Lung (tissue), 12 donors: ENCODE measurements around the gene RAB24. TPM values are rescaled to one million over a fixed set of nuclear protein-coding genes. Genes with fewer than 3 reads are reported as not detected.
"Not testable (repeated sequence)": the region's sequence is repeated elsewhere in the genome, so short reads cannot be mapped to it uniquely, and the experiment has no call there.

Experiments used
- ATAC-seq: fragments of 200-7000 bp; cut with Tn5 transposase; one replicate; pipeline ENCODE4 v1.9.1; 2020; ENCODE audit warnings: moderate number of reproducible peaks; ENCODE audit not compliant: insufficient read depth, low FRiP score
- DNase-seq, 3 donors: peaks; one replicate each; pipeline ENCODE4 v3.0.0-alpha.2; 2013 to 2017
- H3K27ac ChIP-seq, 2 donors: one replicate each; pipeline ENCODE4 v1.5.1; 2013; ENCODE audit warnings: mild to moderate bottlenecking in 2 of 2, moderate library complexity in 2 of 2, control low read depth in 1 of 2, inconsistent platforms in 1 of 2, low read depth in 1 of 2, low read length in 1 of 2
- H3K27me3 ChIP-seq, 3 donors: one replicate each; pipeline ENCODE4 v1.5.1; 2013; ENCODE audit warnings: low read length in 2 of 3; ENCODE audit not compliant: control insufficient read depth in 3 of 3, insufficient read depth in 3 of 3
- H3K36me3 ChIP-seq, 4 donors: one replicate each; pipeline ENCODE4 v1.5.1; 2013; ENCODE audit warnings: low read length in 4 of 4, mild to moderate bottlenecking in 1 of 4, moderate library complexity in 1 of 4; ENCODE audit not compliant: control insufficient read depth in 4 of 4, insufficient read depth in 4 of 4
- H3K4me1 ChIP-seq, 5 donors: one replicate each; pipeline ENCODE4 v1.5.1; 2013; ENCODE audit warnings: low read length in 5 of 5, mild to moderate bottlenecking in 2 of 5, moderate library complexity in 1 of 5; ENCODE audit not compliant: control insufficient read depth in 5 of 5, insufficient read depth in 5 of 5
- H3K4me3 ChIP-seq: one replicate; pipeline ENCODE4 v1.5.1; 2013; ENCODE audit warnings: mild to moderate bottlenecking, control low read depth, moderate library complexity
- H3K9ac ChIP-seq, 2 donors: one replicate each; pipeline ENCODE4 v1.5.1; 2013; ENCODE audit warnings: low read length in 2 of 2, control low read depth in 1 of 2; ENCODE audit not compliant: insufficient read depth in 1 of 2
- H3K9me3 ChIP-seq, 4 donors: one replicate each; pipeline ENCODE4 v1.5.1; 2013; ENCODE audit warnings: low read length in 3 of 4, mild to moderate bottlenecking in 1 of 4, moderate library complexity in 1 of 4; ENCODE audit not compliant: control insufficient read depth in 4 of 4, insufficient read depth in 3 of 4
- WGBS, 2 donors: extraction: QIAGEN DNeasy Blood & Tissue Kit; methylation state at CpG; one replicate each; pipeline ENCODE4 v1.1.7; 2013; 5-methylcytosine and 5-hydroxymethylcytosine counted together
- polyA plus RNA-seq, 2 donors: library from polyadenylated mRNA; stranded (reverse); fragments of 200-250 nt; gene quantifications; one replicate each; pipeline ENCODE4 v1.2.1, GENCODE V29; 2013
- total RNA-seq, 2 donors: library from RNA; depleted of rRNA in 1 of 2; stranded (reverse); fragments of >200 nt in 1 of 2; gene quantifications; one replicate each; pipeline ENCODE4 v1.2.1, GENCODE V29; 2014 to 2021
- TF ChIP-seq, protein P1 (sequence below): IDR thresholded peaks from 2 replicates; pipeline ENCODE4 v1.5.1; 2012; ENCODE audit warnings: mild to moderate bottlenecking; ENCODE audit errors: control extremely low read depth, extremely low read depth
- donor health status: control.
- donor health status: control.
- donor health status: Bipolar disorder and iron deficiency.
- donor health status: healthy.
- donor health status: DM: yes; HTN: yes; CAD: no.

The RAB24 gene
- total and polyA plus RNA-seq, 4 donors, result 25.9 to 76.6 (median 42.4) TPM

GRCh38 chr5:177306674-177307543 is 3.4 kb upstream of the RAB24 start:
- TF ChIP-seq, protein P1, sequence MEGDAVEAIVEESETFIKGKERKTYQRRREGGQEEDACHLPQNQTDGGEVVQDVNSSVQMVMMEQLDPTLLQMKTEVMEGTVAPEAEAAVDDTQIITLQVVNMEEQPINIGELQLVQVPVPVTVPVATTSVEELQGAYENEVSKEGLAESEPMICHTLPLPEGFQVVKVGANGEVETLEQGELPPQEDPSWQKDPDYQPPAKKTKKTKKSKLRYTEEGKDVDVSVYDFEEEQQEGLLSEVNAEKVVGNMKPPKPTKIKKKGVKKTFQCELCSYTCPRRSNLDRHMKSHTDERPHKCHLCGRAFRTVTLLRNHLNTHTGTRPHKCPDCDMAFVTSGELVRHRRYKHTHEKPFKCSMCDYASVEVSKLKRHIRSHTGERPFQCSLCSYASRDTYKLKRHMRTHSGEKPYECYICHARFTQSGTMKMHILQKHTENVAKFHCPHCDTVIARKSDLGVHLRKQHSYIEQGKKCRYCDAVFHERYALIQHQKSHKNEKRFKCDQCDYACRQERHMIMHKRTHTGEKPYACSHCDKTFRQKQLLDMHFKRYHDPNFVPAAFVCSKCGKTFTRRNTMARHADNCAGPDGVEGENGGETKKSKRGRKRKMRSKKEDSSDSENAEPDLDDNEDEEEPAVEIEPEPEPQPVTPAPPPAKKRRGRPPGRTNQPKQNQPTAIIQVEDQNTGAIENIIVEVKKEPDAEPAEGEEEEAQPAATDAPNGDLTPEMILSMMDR, result no peak
- DNase-seq (no peak), ATAC-seq (no peak)
- no peaks in the 10 kb centered on the region for H3K27me3 ChIP-seq
- no peaks in the 10 kb centered on the region for H3K9me3 ChIP-seq
- no peak overlapping the region for H3K9ac ChIP-seq
- whole genome bisulfite sequencing, 2 donors, result 54 to 66% methylated on average over 15 of the region's 15 CpGs
- H3K4me3 ChIP-seq, result no peak overlapping the region
- peaks cover 0 to 18% (median 11%) of the 10 kb centered on the region in 4 donors for H3K36me3 ChIP-seq
- peak overlapping the region in 1 of 2 donors; percentile 80 for H3K27ac ChIP-seq
- H3K4me1 ChIP-seq, result peaks cover 0 to 43% (median 17%) of the 10 kb centered on the region in 5 donors

DNA sequence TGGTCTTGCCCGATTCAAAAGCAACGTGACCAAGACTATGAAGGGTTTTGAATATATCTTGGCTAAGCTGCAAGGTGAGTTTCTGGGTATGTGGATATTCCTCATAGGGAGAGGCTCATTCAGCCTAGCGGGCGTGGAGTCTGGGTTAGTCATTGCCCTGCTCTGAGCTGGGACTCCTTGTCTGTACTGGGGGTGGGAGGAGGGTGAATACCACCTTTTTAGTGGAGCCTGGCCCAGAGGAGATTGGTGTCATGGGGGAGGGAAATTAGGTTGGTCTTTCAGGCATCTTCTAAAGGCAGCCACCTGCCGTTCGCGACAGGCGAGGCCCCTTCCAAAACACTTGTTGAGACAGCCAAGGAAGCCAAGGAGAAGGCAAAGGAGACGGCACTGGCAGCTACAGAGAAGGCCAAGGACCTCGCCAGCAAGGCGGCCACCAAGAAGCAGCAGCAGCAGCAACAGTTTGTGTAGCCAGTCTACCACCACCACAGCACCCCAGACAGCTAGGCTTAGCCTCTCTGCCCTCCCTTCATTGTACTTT is 2.7 kb upstream of the RAB24 start:
- not testable (repeated sequence) for H3K9me3 ChIP-seq, ATAC-seq, H3K27me3 ChIP-seq, DNase-seq, H3K4me3 ChIP-seq, H3K9ac ChIP-seq
- Histone ChIP-seq H3K27ac (peak overlapping the region in 1 of 2 donors; percentile 52), H3K4me1 (peaks cover 0 to 51% (median 23%) of the 10 kb centered on the region in 5 donors), H3K36me3 (peaks cover 0 to 18% (median 13%) of the 10 kb centered on the region in 4 donors)
- WGBS, 2 donors, result 85 to 87% methylated on average over 11 of the region's 11 CpGs

GRCh38 chr5:177304392-177305119 is 1.0 kb upstream of the RAB24 start:
- Histone ChIP-seq H3K27me3 (no peaks in the 10 kb centered on the region), H3K4me1 (peaks cover 0 to 45% (median 15%) of the 10 kb centered on the region in 5 donors), H3K9ac (peak overlapping the region; percentile 26 to 43), H3K9me3 (no peaks in the 10 kb centered on the region), H3K27ac (peak overlapping the region; percentile 85 to 86), H3K36me3 (peaks cover 0 to 19% (median 14%) of the 10 kb centered on the region in 4 donors), H3K4me3 (peak overlapping the region; percentile 82)
- DNase-seq, result no peak
- ATAC-seq, result no peak
- 29 to 37% methylated on average over 17 to 19 of the region's 19 CpGs for WGBS, 2 donors
- TF ChIP-seq, protein P1, result no peak

DNA sequence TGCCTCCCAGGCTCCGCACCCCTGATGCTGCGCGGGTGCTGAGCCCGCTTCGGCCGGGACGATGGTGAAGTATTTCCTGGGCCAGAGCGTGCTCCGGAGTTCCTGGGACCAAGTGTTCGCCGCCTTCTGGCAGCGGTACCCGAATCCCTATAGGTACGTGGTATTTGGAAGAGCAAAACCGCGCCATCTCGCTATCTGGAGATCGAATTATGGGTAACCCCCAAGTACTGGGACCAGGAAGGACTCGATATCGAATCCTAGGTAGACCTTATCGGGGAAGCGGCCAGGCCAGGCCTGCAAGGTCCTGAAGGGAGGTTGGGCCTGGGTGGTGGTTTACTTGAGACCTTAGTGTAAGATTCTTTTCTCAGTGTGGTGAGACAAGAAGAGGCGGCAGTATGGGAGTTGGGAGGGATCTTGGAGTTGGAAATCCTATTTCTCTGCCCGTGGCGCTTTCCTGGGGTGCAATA is 439 bp upstream of the RAB24 start:
- H3K9ac ChIP-seq, result peak overlapping the region; percentile 26 to 43
- H3K27ac ChIP-seq, result peak overlapping the region; percentile 85 to 86
- no peaks in the 10 kb centered on the region for H3K9me3 ChIP-seq
- H3K4me3 ChIP-seq, result peak overlapping the region; percentile 82
- DNase-seq (no peak), ATAC-seq (no peak)
- H3K27me3 ChIP-seq, result no peaks in the 10 kb centered on the region
- peaks cover 0 to 19% (median 14%) of the 10 kb centered on the region in 4 donors for H3K36me3 ChIP-seq
- TF ChIP-seq, protein P1, result no peak
- peaks cover 0 to 39% (median 15%) of the 10 kb centered on the region in 5 donors for H3K4me1 ChIP-seq
- 2% methylated on average over 25 of the region's 25 CpGs for WGBS, 2 donors
